Neural progenitor cell (in vitro differentiated cells): ENCODE results near the gene HOXC13. TPM values are rescaled to one million over a fixed set of nuclear protein-coding genes. Genes with fewer than 3 reads are reported as not detected.

Experiments used
- DNase-seq: peaks from one replicate; pipeline ENCODE4 v3.0.0-alpha.2; 2016; ENCODE audit warnings: low spot score
- H2AFZ ChIP-seq: fragments of 200-600 bp; sonication (generic); replicated peaks from 2 replicates; pipeline ENCODE4 v1.6.1; 2016; ENCODE audit warnings: antibody characterized with exemption
- H3F3A ChIP-seq: fragments of 200-600 bp; sonication (generic); 2 replicates; pipeline ENCODE4 v1.6.1; 2016; ENCODE audit warnings: antibody characterized with exemption, low read depth
- H3K27ac ChIP-seq: fragments of 200-600 bp; sonication (generic); 2 replicates; pipeline ENCODE4 v1.5.1; 2016; ENCODE audit warnings: mild to moderate bottlenecking
- H3K27me3 ChIP-seq: fragments of 200-600 bp; sonication (generic); 2 replicates; pipeline ENCODE4 v1.6.1; 2016; ENCODE audit warnings: mild to moderate bottlenecking, moderate library complexity
- H3K36me3 ChIP-seq: fragments of 200-600 bp; sonication (generic); 2 replicates; pipeline ENCODE4 v1.5.1; 2016
- H3K4me1 ChIP-seq: fragments of 200-600 bp; sonication (generic); 2 replicates; pipeline ENCODE4 v1.6.1; 2016; ENCODE audit warnings: mixed run types
- H3K4me2 ChIP-seq: fragments of 200-600 bp; sonication (generic); 2 replicates; pipeline ENCODE4 v1.6.1; 2016
- H3K4me3 ChIP-seq: fragments of 200-600 bp; sonication (generic); 2 replicates; pipeline ENCODE4 v1.5.1; 2016
- H3K79me2 ChIP-seq: fragments of 200-600 bp; sonication (generic); 2 replicates; pipeline ENCODE4 v1.6.1; 2016; ENCODE audit warnings: low read depth
- H3K9ac ChIP-seq: fragments of 200-600 bp; sonication (generic); 2 replicates; pipeline ENCODE4 v1.6.1; 2016
- H3K9me3 ChIP-seq: fragments of 200-600 bp; sonication (generic); 2 replicates; pipeline ENCODE4 v1.5.1; 2016; ENCODE audit warnings: low read depth
- H4K20me1 ChIP-seq: fragments of 200-600 bp; sonication (generic); 2 replicates; pipeline ENCODE4 v1.6.1; 2016; ENCODE audit warnings: low read depth
- H3K27ac Mint-ChIP-seq: 3 replicates; pipeline ENCODE4 v1.8.0; 2021; ENCODE audit warnings: mixed read lengths
- H3K27me3 Mint-ChIP-seq: 2 replicates; pipeline ENCODE4 v1.8.0; 2022; ENCODE audit warnings: low read depth, mild to moderate bottlenecking, inconsistent platforms, moderate library complexity, mixed read lengths; ENCODE audit not compliant: insufficient read depth
- H3K36me3 Mint-ChIP-seq: 3 replicates; pipeline ENCODE4 v1.8.0; 2021; ENCODE audit warnings: mixed read lengths
- H3K4me1 Mint-ChIP-seq: 3 replicates; pipeline ENCODE4 v1.8.0; 2021; ENCODE audit warnings: mixed read lengths
- H3K4me3 Mint-ChIP-seq: 3 replicates; pipeline ENCODE4 v1.8.0; 2021; ENCODE audit warnings: mild to moderate bottlenecking, moderate library complexity, mixed read lengths
- H3K9me3 Mint-ChIP-seq: 3 replicates; pipeline ENCODE4 v1.8.0; 2020; ENCODE audit warnings: mixed read lengths
- CTCF ChIP-seq: fragments of 200-600 bp; sonication (generic); IDR thresholded peaks from 2 replicates; pipeline ENCODE4 v1.5.1; 2017; ENCODE audit warnings: antibody characterized with exemption, mild to moderate bottlenecking
- EZH2 ChIP-seq: fragments of 200-600 bp; sonication (generic); IDR thresholded peaks from 2 replicates; pipeline ENCODE4 v1.6.1; 2017; ENCODE audit warnings: antibody characterized with exemption, mild to moderate bottlenecking, moderate library complexity
- EZH2phosphoT487 ChIP-seq: fragments of 200-600 bp; sonication (generic); IDR thresholded peaks from 2 replicates; pipeline ENCODE4 v1.6.1; 2017; ENCODE audit warnings: antibody characterized with exemption
- total RNA-seq: library from RNA; depleted of rRNA; stranded (reverse); fragments of >200 nt; gene quantifications from 2 replicates; pipeline ENCODE4 v1.2.3, GENCODE V29; 2015; ENCODE audit warnings: low replicate concordance

Gene HOXC13
- total RNA-seq, 1 donor from 2014 or later: not detected

DNA sequence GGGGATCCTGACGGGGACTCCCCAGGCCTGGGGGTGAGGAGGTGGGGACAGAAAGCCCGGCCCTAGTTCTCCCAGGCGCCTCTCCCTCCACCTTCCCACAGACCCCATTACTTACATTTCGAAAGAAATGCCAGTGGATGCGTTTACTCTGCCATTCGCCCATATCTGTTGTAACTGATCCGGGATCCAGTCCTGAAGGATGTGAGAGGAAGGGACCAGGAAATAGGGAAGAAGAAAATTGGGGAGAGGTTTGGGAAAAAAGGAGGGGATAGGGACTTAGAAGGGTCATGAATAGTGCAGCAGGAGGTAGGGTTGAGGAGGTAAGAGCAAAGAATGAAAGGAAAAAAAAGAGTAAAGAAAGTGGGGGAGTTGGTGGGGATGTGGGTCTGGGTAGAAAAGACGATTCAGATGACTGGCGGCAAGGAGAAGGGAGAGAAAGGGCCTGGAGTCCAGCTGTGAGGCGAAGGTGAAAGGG, 17.2 kb downstream of the HOXC13 start:
- H3K27me3 ChIP-seq: peaks cover 100% of the 10 kb centered on the region
- peaks cover 5% of the 10 kb centered on the region for H3F3A ChIP-seq
- H3K27me3 Mint-ChIP-seq: peaks cover 95% of the 10 kb centered on the region
- no peaks in the 10 kb centered on the region for H3K36me3 ChIP-seq
- no peaks in the 10 kb centered on the region for H3K79me2 ChIP-seq
- H3K4me3 ChIP-seq: no peak overlapping the region
- H2AFZ ChIP-seq: no peak overlapping the region
- no peak overlapping the region for H3K27ac Mint-ChIP-seq
- no peaks in the 10 kb centered on the region for H3K9me3 ChIP-seq
- H3K9me3 Mint-ChIP-seq: peaks cover 10% of the 10 kb centered on the region
- H3K36me3 Mint-ChIP-seq: no peaks in the 10 kb centered on the region
- H3K4me1 Mint-ChIP-seq: no peaks in the 10 kb centered on the region
- H3K4me1 ChIP-seq: no peaks in the 10 kb centered on the region
- peaks cover 63% of the 10 kb centered on the region for H4K20me1 ChIP-seq
- no peak overlapping the region for H3K27ac ChIP-seq
- no peak for DNase-seq
- no peak overlapping the region for H3K9ac ChIP-seq
- TF ChIP-seq EZH2 (peak; percentile 68), EZH2phosphoT487 (peak; percentile 74), CTCF (no peak)
- no peak overlapping the region for H3K4me2 ChIP-seq
- no peak overlapping the region for H3K4me3 Mint-ChIP-seq

GRCh38 chr12:53956251-53956887, 17.7 kb downstream of the HOXC13 start:
- H3K9me3 Mint-ChIP-seq: peaks cover 10% of the 10 kb centered on the region
- no peak overlapping the region for H3K27ac Mint-ChIP-seq
- Histone ChIP-seq H3K27me3 (peaks cover 100% of the 10 kb centered on the region), H3K9ac (no peak overlapping the region), H3K79me2 (no peaks in the 10 kb centered on the region), H3K4me1 (no peaks in the 10 kb centered on the region), H4K20me1 (peaks cover 57% of the 10 kb centered on the region), H3K27ac (no peak overlapping the region), H3K4me2 (no peak overlapping the region), H3K9me3 (no peaks in the 10 kb centered on the region), H3K4me3 (no peak overlapping the region), H3F3A (peaks cover 5% of the 10 kb centered on the region), H3K36me3 (no peaks in the 10 kb centered on the region), H2AFZ (no peak overlapping the region)
- H3K4me1 Mint-ChIP-seq: no peaks in the 10 kb centered on the region
- no peak for DNase-seq
- TF ChIP-seq CTCF: no peak
- no peak for TF ChIP-seq EZH2phosphoT487
- H3K4me3 Mint-ChIP-seq: no peak overlapping the region
- H3K36me3 Mint-ChIP-seq: no peaks in the 10 kb centered on the region
- peaks cover 94% of the 10 kb centered on the region for H3K27me3 Mint-ChIP-seq

DNA sequence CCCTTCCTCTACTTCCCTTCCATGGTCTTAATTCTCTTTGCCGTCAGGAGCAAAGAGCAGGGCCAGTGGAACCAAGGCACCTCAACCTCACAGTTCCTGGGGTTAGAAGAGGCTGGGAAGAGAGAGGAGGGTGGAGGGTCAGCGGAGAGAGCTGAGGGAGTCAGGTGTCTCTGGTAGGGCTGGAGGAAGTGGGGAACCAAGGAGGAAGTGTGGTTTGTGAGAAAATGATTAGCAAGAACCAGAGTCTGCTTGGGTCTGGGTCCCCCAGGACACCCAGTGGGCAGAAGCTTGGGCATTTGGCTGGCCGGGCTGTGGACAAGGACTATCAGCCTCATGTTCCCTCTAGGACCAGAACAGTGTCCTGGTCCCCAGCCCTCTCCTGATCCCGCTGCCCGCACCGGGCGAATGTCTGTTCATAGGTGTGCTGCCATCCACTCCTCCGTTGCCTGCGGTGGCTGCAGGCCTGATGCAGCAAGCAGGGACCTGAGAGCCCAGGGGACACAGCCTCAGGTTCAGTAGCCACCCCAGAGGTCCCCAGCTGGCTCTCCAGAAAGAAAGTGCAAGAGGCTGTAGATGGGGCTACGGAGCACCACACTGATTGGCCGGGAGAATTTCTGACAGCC, 18.4 kb downstream of the HOXC13 start:
- no peak overlapping the region for H3K4me3 Mint-ChIP-seq
- no peak for DNase-seq
- Histone ChIP-seq H3K9ac (no peak overlapping the region), H3F3A (peaks cover 5% of the 10 kb centered on the region), H3K79me2 (no peaks in the 10 kb centered on the region), H3K36me3 (no peaks in the 10 kb centered on the region), H3K4me1 (no peaks in the 10 kb centered on the region), H2AFZ (no peak overlapping the region), H3K27ac (no peak overlapping the region), H3K4me2 (no peak overlapping the region), H3K27me3 (peaks cover 100% of the 10 kb centered on the region), H3K9me3 (no peaks in the 10 kb centered on the region), H4K20me1 (peaks cover 51% of the 10 kb centered on the region), H3K4me3 (no peak overlapping the region)
- peaks cover 94% of the 10 kb centered on the region for H3K27me3 Mint-ChIP-seq
- TF ChIP-seq EZH2 (no peak), CTCF (no peak), EZH2phosphoT487 (no peak)
- no peaks in the 10 kb centered on the region for H3K4me1 Mint-ChIP-seq
- peaks cover 10% of the 10 kb centered on the region for H3K9me3 Mint-ChIP-seq
- H3K27ac Mint-ChIP-seq: no peak overlapping the region
- H3K36me3 Mint-ChIP-seq: no peaks in the 10 kb centered on the region
